HG02852 (cell line): ENCODE measurements around the gene RBMS1.

Experiments used
- ATAC-seq: cut with Tn5 transposase; IDR thresholded peaks from one replicate; pipeline ENCODE4 v1.9.1; 2021; ENCODE audit warnings: mild to moderate bottlenecking, moderate library complexity; ENCODE audit not compliant: unreplicated experiment

RBMS1 gene

GRCh38 chr2:160337728-160338127 lies 155.9 kb downstream of the RBMS1 start:
- no peak for ATAC-seq

GRCh38 chr2:160336635-160337034 lies 157.0 kb downstream of the RBMS1 start:
- no peak for ATAC-seq

GRCh38 chr2:160336105-160336504 lies 157.5 kb downstream of the RBMS1 start:
- ATAC-seq = no peak

- no peak for ATAC-seq
Measured at GRCh38 chr2:160335441-160335840, 158.2 kb downstream of the RBMS1 start.

GRCh38 chr2:160334028-160334741 lies 159.4 kb downstream of the RBMS1 start:
- ATAC-seq = no peak

GRCh38 chr2:160333324-160334027 lies 160.1 kb downstream of the RBMS1 start:
- ATAC-seq = no peak

GRCh38 chr2:160332318-160332717 lies 161.3 kb downstream of the RBMS1 start:
- no peak for ATAC-seq

GRCh38 chr2:160331258-160332025 lies 162.2 kb downstream of the RBMS1 start:
- no peak for ATAC-seq

GRCh38 chr2:160328811-160329527 lies 164.6 kb downstream of the RBMS1 start:
- ATAC-seq = no peak

GRCh38 chr2:160326786-160327185 lies 166.8 kb downstream of the RBMS1 start:
- ATAC-seq = no peak

- ATAC-seq = no peak
Measured at GRCh38 chr2:160325418-160325817, 168.2 kb downstream of the RBMS1 start.

- no peak for ATAC-seq
Measured at GRCh38 chr2:160324917-160325316, 168.7 kb downstream of the RBMS1 start.

GRCh38 chr2:160324161-160324800 lies 169.3 kb downstream of the RBMS1 start:
- ATAC-seq = no peak

GRCh38 chr2:160322320-160322719 lies 171.3 kb downstream of the RBMS1 start:
- peak; percentile 72 for ATAC-seq

- ATAC-seq = no peak
Measured at GRCh38 chr2:160321006-160321405, 172.6 kb downstream of the RBMS1 start.

- ATAC-seq = no peak
Measured at GRCh38 chr2:160319700-160320099, 173.9 kb downstream of the RBMS1 start.

- no peak for ATAC-seq
Measured at GRCh38 chr2:160318218-160318617, 175.4 kb downstream of the RBMS1 start.

- no peak for ATAC-seq
Measured at GRCh38 chr2:160317181-160318099, 176.2 kb downstream of the RBMS1 start.

- ATAC-seq = no peak
Measured at GRCh38 chr2:160315337-160315736, 178.3 kb downstream of the RBMS1 start.
